ENCODE measurements around the gene ZNF418. TPM values are rescaled to one million over a fixed set of nuclear protein-coding genes. Genes with fewer than 3 reads are reported as not detected.
"Not testable (repeated sequence)": the region's sequence is repeated elsewhere in the genome, so short reads cannot be mapped to it uniquely, and the experiment has no call there.

Gene ZNF418
- total and polyA plus RNA-seq, 4 experiments from 2014 or later, result 1.7 to 9.7 (median 4.9) TPM

GRCh38 chr19:57916168-57916995 is 18.8 kb downstream of the ZNF418 start, which contains the start of gene ZNF417:
TSS of gene ZNF417 (minus strand) at chr19:57916592. CDS start at chr19:57916411, 181 bp downstream.
- H3K27me3 Mint-ChIP-seq; H3K27me3 ChIP-seq (ENCODE audit: insufficient read depth, low read length); H3K36me3 ChIP-seq (ENCODE audit: insufficient read depth, low read length): not testable (repeated sequence)
- ChIA-PET POLR2A (ENCODE audit: partially characterized antibody) (interaction anchor here (0.7 to 2.4 kb wide), 11 partner anchors 14 to 554 kb away, joined by 3 to 15 read pairs (median 4); partner anchors contain the start of genes ZNF418, ZNF552, ZNF586 and ZNF587), CTCF (ENCODE audit: partially characterized antibody) (interaction anchor here (0.6 to 1.3 kb wide), 3 partner anchors 181 to 603 kb away, joined by 3 read pairs; partner anchors contain the start of gene ZBTB45)
- H3K9me3 Mint-ChIP-seq, result peaks cover 8 to 60% (median 38%) of the 10 kb centered on the region in 8 donors
- H3K4me3 ChIP-seq (ENCODE audit: low read length in 2 of 2), result peak within 1 kb of the TSS; percentile 76 to 80
- peak within 1 kb of the TSS; percentile 92 to 99 (median 98) for H3K4me3 Mint-ChIP-seq
- peak within 1 kb of the TSS; percentile 90 for H3K27ac ChIP-seq (ENCODE audit: low read depth, low read length)
- peak within 1 kb of the TSS; percentile 95 to 99 (median 98) for H3K27ac Mint-ChIP-seq
- H3K4me1 Mint-ChIP-seq, result peaks cover 22 to 45% (median 34%) of the 10 kb centered on the region in 4 donors
- intact Hi-C loops (cut with micrococcal nuclease), result loop anchor here (1.0 to 5.0 kb wide), 7 partner anchors 28 to 505 kb away; partner anchors contain the start of genes ZNF17, ZNF256, ZNF416 and ZNF586
- DNase-seq, result peak; percentile 86 to 97 (median 91)
- H3K9me3 ChIP-seq (ENCODE audit: control insufficient read depth in 1 of 2, low read length in 2 of 2), result peaks cover 0 to 14% of the 10 kb centered on the region in 2 donors
- H3K4me1 ChIP-seq (ENCODE audit: insufficient read depth, low read length), result peaks cover 13% of the 10 kb centered on the region
- H3K36me3 Mint-ChIP-seq, result peaks cover 48 to 57% of the 10 kb centered on the region in 2 donors

- Histone ChIP-seq H3K4me1 (ENCODE audit: insufficient read depth, low read length) (peaks cover 13% of the 10 kb centered on the region), H3K27me3 (ENCODE audit: insufficient read depth, low read length) (no peaks in the 10 kb centered on the region), H3K36me3 (ENCODE audit: insufficient read depth, low read length) (peaks cover 9% of the 10 kb centered on the region), H3K27ac (ENCODE audit: low read depth, low read length) (no peak overlapping the region), H3K4me3 (ENCODE audit: low read length in 2 of 2) (no peak overlapping the region), H3K9me3 (ENCODE audit: control insufficient read depth in 1 of 2, low read length in 2 of 2) (peaks cover 0 to 14% of the 10 kb centered on the region in 2 donors)
- ChIA-PET CTCF (ENCODE audit: partially characterized antibody) (no interaction called here), POLR2A (ENCODE audit: partially characterized antibody) (interaction anchor here (2.4 kb wide), 1 partner anchor 88 kb away, joined by 15 read pairs; the partner anchor contains the start of gene ZNF606)
- Mint-ChIP-seq H3K9me3 (peaks cover 8 to 66% (median 41%) of the 10 kb centered on the region in 8 donors), H3K27ac (peak overlapping the region in 6 of 7 donors; percentile 5 to 96 (median 34)), H3K27me3 (no peaks in the 10 kb centered on the region), H3K36me3 (peaks cover 57 to 66% of the 10 kb centered on the region in 2 donors), H3K4me1 (peaks cover 22 to 48% (median 34%) of the 10 kb centered on the region in 4 donors), H3K4me3 (peak overlapping the region; percentile 53 to 99 (median 97))
- intact Hi-C loops (cut with micrococcal nuclease), result no loop called here
- DNase-seq, result no peak
Measured at GRCh38 chr19:57914531-57914930, 20.7 kb downstream of the ZNF418 start.

GRCh38 chr19:57907394-57907793 is 27.8 kb downstream of the ZNF418 start:
- H3K4me1 ChIP-seq (ENCODE audit: insufficient read depth, low read length), result peaks cover 3% of the 10 kb centered on the region
- DNase-seq, result no peak
- CTCF ChIA-PET (ENCODE audit: partially characterized antibody), result interaction anchor here (1.0 kb wide), 1 partner anchor 9 kb away, joined by 3 read pairs; no protein-coding TSS in a partner anchor
- Mint-ChIP-seq H3K27ac (no peak overlapping the region), H3K4me1 (peaks cover 8 to 18% (median 10%) of the 10 kb centered on the region in 4 donors), H3K36me3 (peaks cover 48 to 58% of the 10 kb centered on the region in 2 donors), H3K27me3 (no peaks in the 10 kb centered on the region), H3K9me3 (peaks cover 0 to 73% (median 57%) of the 10 kb centered on the region in 8 donors), H3K4me3 (no peak overlapping the region)
- no peak overlapping the region for H3K27ac ChIP-seq (ENCODE audit: low read depth, low read length)
- POLR2A ChIA-PET (ENCODE audit: partially characterized antibody), result no interaction called here
- no peaks in the 10 kb centered on the region for H3K27me3 ChIP-seq (ENCODE audit: insufficient read depth, low read length)
- intact Hi-C loops (cut with micrococcal nuclease), result no loop called here
- peaks cover 9% of the 10 kb centered on the region for H3K36me3 ChIP-seq (ENCODE audit: insufficient read depth, low read length)
- peaks cover 0 to 10% of the 10 kb centered on the region in 2 donors for H3K9me3 ChIP-seq (ENCODE audit: control insufficient read depth in 1 of 2, low read length in 2 of 2)
- no peak overlapping the region for H3K4me3 ChIP-seq (ENCODE audit: low read length in 2 of 2)

DNA sequence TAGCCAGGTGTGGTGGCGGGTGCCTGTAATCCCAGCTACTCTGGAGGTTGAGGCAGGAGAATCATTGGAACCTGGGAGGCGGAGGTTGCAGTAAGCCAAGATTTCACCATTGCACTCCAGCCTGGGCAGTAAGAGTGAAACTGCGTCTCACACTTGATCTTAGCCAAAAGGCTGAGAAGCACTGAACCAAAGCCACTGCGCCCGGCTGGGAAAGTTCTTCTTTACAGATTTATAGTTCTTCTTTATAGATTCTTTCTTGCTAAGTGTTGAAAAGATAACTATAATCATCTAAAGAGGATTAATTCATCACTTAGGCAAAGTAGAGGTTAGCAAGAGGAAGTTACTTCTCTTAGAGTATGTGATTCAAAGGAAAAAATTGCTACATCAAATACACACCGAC is 29.9 kb downstream of the ZNF418 start:
- H3K9me3 ChIP-seq (ENCODE audit: control insufficient read depth in 1 of 2, low read length in 2 of 2), result peaks cover 0 to 8% of the 10 kb centered on the region in 2 donors
- peaks cover 28 to 38% of the 10 kb centered on the region in 2 donors for H3K36me3 Mint-ChIP-seq
- CTCF ChIA-PET (ENCODE audit: partially characterized antibody), result no interaction called here

DNA sequence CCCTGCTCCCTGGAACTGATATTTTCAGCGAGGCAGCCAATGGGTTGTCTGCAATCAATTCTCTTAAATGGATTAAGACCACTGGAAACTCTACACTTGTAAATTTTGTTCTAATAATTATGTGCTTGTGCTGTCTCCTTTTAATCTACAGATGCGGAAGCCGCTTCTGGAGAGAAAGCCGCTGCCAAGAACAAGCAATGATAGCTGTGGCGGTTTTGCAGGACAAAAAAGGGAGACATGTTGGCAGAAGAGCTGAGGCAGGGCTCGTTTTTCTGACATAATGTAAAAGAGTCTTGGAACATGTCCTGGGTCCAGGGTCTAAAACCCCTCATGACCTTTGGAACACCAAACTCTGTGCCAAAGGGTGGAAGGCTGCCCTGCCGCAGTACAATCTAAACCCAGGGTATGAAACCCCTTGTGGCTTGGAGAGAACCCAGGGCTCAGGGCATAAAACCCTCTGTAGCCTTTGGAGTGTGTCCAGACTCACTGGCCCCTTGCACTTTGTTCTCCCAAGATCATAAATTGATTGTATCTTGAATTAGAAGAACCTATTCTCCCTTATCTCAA is 31.5 kb downstream of the ZNF418 start:
- Mint-ChIP-seq H3K4me3 (no peak overlapping the region), H3K4me1 (peaks cover 6 to 7% (median 6%) of the 10 kb centered on the region in 4 donors), H3K27me3 (no peaks in the 10 kb centered on the region), H3K27ac (no peak overlapping the region), H3K9me3 (peaks cover 0 to 56% (median 44%) of the 10 kb centered on the region in 8 donors), H3K36me3 (peaks cover 17 to 30% of the 10 kb centered on the region in 2 donors)
- Histone ChIP-seq H3K9me3 (ENCODE audit: control insufficient read depth in 1 of 2, low read length in 2 of 2) (peaks cover 0 to 8% of the 10 kb centered on the region in 2 donors), H3K4me3 (ENCODE audit: low read length in 2 of 2) (no peak overlapping the region), H3K36me3 (ENCODE audit: insufficient read depth, low read length) (no peaks in the 10 kb centered on the region), H3K27me3 (ENCODE audit: insufficient read depth, low read length) (no peaks in the 10 kb centered on the region), H3K27ac (ENCODE audit: low read depth, low read length) (no peak overlapping the region), H3K4me1 (ENCODE audit: insufficient read depth, low read length) (peaks cover 3% of the 10 kb centered on the region)
- ChIA-PET POLR2A (ENCODE audit: partially characterized antibody) (no interaction called here), CTCF (ENCODE audit: partially characterized antibody) (interaction anchor here (0.7 kb wide), 1 partner anchor 31 kb away, joined by 3 read pairs; the partner anchor contains the start of gene ZNF418)
- intact Hi-C loops (cut with micrococcal nuclease), result loop anchor here (1.0 kb wide), 1 partner anchor 497 kb away; no protein-coding TSS in a partner anchor
- DNase-seq, result no peak

More for the DNA sequence above, 29.9 kb downstream of the ZNF418 start:
- no peak for DNase-seq
- peaks cover 0 to 65% (median 44%) of the 10 kb centered on the region in 8 donors for H3K9me3 Mint-ChIP-seq
- H3K27ac Mint-ChIP-seq, result peak overlapping the region in 2 of 7 donors; percentile 12 to 50
- H3K4me3 ChIP-seq (ENCODE audit: low read length in 2 of 2), result no peak overlapping the region
- H3K4me3 Mint-ChIP-seq, result no peak overlapping the region
- peaks cover 3% of the 10 kb centered on the region for H3K4me1 ChIP-seq (ENCODE audit: insufficient read depth, low read length)
- H3K27me3 Mint-ChIP-seq, result no peaks in the 10 kb centered on the region
- intact Hi-C loops (cut with micrococcal nuclease), result no loop called here
- H3K36me3 ChIP-seq (ENCODE audit: insufficient read depth, low read length), result no peaks in the 10 kb centered on the region
- H3K4me1 Mint-ChIP-seq, result peaks cover 6 to 7% (median 6%) of the 10 kb centered on the region in 4 donors
- no peaks in the 10 kb centered on the region for H3K27me3 ChIP-seq (ENCODE audit: insufficient read depth, low read length)
- POLR2A ChIA-PET (ENCODE audit: partially characterized antibody), result no interaction called here
- no peak overlapping the region for H3K27ac ChIP-seq (ENCODE audit: low read depth, low read length)

DNA sequence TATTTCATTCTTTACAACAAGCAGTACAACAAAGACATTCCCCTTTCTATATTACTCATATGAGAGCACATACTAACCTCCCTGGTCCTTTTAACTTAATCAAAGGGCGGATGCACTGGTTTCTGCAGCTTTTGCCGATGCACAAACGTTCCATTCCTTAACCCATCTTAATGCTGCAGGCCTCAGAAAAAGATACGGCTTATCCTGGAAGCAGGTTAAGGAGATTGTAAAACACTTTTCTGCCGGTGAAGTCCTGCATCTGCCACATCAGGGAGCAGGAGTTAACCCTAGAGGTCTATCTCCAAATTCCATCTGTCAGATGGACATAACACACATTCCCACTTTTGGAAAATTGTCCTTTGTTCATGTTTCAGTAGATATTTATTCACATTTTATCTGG is 34.9 kb downstream of the ZNF418 start:
- peaks cover 0 to 53% (median 36%) of the 10 kb centered on the region in 8 donors for H3K9me3 Mint-ChIP-seq
- intact Hi-C loops (cut with micrococcal nuclease), result no loop called here

More for the DNA sequence above, 34.9 kb downstream of the ZNF418 start:
- no peak for DNase-seq
- Histone ChIP-seq H3K27me3 (ENCODE audit: insufficient read depth, low read length) (no peaks in the 10 kb centered on the region), H3K36me3 (ENCODE audit: insufficient read depth, low read length) (no peaks in the 10 kb centered on the region), H3K27ac (ENCODE audit: low read depth, low read length) (no peak overlapping the region), H3K4me3 (ENCODE audit: low read length in 2 of 2) (no peak overlapping the region), H3K4me1 (ENCODE audit: insufficient read depth, low read length) (peaks cover 3% of the 10 kb centered on the region), H3K9me3 (ENCODE audit: control insufficient read depth in 1 of 2, low read length in 2 of 2) (no peaks in the 10 kb centered on the region)
- ChIA-PET POLR2A (ENCODE audit: partially characterized antibody) (no interaction called here), CTCF (ENCODE audit: partially characterized antibody) (interaction anchor here (0.7 kb wide), 1 partner anchor 94 kb away, joined by 3 read pairs; no protein-coding TSS in a partner anchor)
- Mint-ChIP-seq H3K27me3 (no peaks in the 10 kb centered on the region), H3K27ac (no peak overlapping the region), H3K36me3 (peaks cover 4 to 8% of the 10 kb centered on the region in 2 donors), H3K4me3 (no peak overlapping the region), H3K4me1 (peaks cover 6 to 7% (median 6%) of the 10 kb centered on the region in 4 donors)

Measured in CD4-positive, alpha-beta memory T cell (primary cell).